HEK293 (cell line): ENCODE data around the gene PSAP.

ENCODE experiments used
- CTCF ChIA-PET: fragments of 350-600 bp; formaldehyde crosslinking; extraction: SDS; loops from one replicate; lab custom pipeline; 2021; ENCODE audit warnings: antibody characterized with exemption; lab: Yijun Ruan, JAX
- POLR2A ChIA-PET: fragments of 300-600 bp; formaldehyde crosslinking; extraction: SDS; loops from one replicate; lab custom pipeline; 2020; ENCODE audit warnings: antibody characterized with exemption, inconsistent platforms; lab: Yijun Ruan, JAX
- H3K27ac ChIP-seq: fragments of 200-500 bp; sonication (Bioruptor generic); 2 replicates; pipeline ENCODE4 v1.5.1; 2014; ENCODE audit warnings: low read depth, low read length, control low read depth, inconsistent platforms; ENCODE audit errors: extremely low read depth
- H3K36me3 ChIP-seq, 2 experiments: fragments of 200-500 bp in 1 of 2; sonication (Bioruptor generic) in 1 of 2; 1 replicate in 1 of 2; 2 replicates in 1 of 2; pipeline ENCODE4 v1.5.1; 2014 to 2017; ENCODE audit warnings: inconsistent platforms in 2 of 2, low read length in 2 of 2; ENCODE audit not compliant: control insufficient read depth in 2 of 2, insufficient read depth in 1 of 2
- H3K4me1 ChIP-seq: fragments of 200-500 bp; sonication (Bioruptor generic); 2 replicates; pipeline ENCODE4 v1.5.1; 2014; ENCODE audit warnings: mild to moderate bottlenecking, low read length, inconsistent platforms; ENCODE audit not compliant: control insufficient read depth, insufficient read depth
- H3K4me3 ChIP-seq: 2 replicates; pipeline ENCODE4 v1.5.1; 2011; ENCODE audit warnings: low read depth, mild to moderate bottlenecking, control low read depth, low read length, moderate library complexity
- H3K9me3 ChIP-seq: fragments of 200-500 bp; sonication (Bioruptor generic); 2 replicates; pipeline ENCODE4 v1.5.1; 2014; ENCODE audit warnings: low read depth, low read length, inconsistent platforms; ENCODE audit not compliant: control insufficient read depth, insufficient read depth
- GLIS1 ChIP-seq: fragments of 450-650 bp; formaldehyde crosslinking; IDR thresholded peaks from 2 replicates; pipeline ENCODE4 v1.5.1; 2016; ENCODE audit warnings: missing biosample characterization, missing genetic modification characterization
- KLF8 ChIP-seq: fragments of 450-650 bp; formaldehyde crosslinking; IDR thresholded peaks from 2 replicates; pipeline ENCODE4 v1.5.1; 2016; ENCODE audit warnings: missing biosample characterization, missing genetic modification characterization
- MZF1 ChIP-seq: fragments of 450-650 bp; formaldehyde crosslinking; IDR thresholded peaks from 2 replicates; pipeline ENCODE4 v1.5.1; 2017; ENCODE audit warnings: missing biosample characterization, missing genetic modification characterization, borderline replicate concordance
- OSR2 ChIP-seq: fragments of 450-650 bp; formaldehyde crosslinking; IDR thresholded peaks from 2 replicates; pipeline ENCODE4 v1.5.1; 2016; ENCODE audit warnings: missing biosample characterization, missing genetic modification characterization
- SCRT1 ChIP-seq: fragments of 450-650 bp; formaldehyde crosslinking; IDR thresholded peaks from 2 replicates; pipeline ENCODE4 v1.5.1; 2016; ENCODE audit warnings: missing biosample characterization, missing genetic modification characterization, borderline replicate concordance
- SP3 ChIP-seq: fragments of 450-650 bp; formaldehyde crosslinking; IDR thresholded peaks from 2 replicates; pipeline ENCODE4 v1.5.1; 2016; ENCODE audit warnings: missing biosample characterization, missing genetic modification characterization
- ZBTB17 ChIP-seq: fragments of 450-650 bp; formaldehyde crosslinking; IDR thresholded peaks from 2 replicates; pipeline ENCODE4 v1.5.1; 2016; ENCODE audit warnings: missing biosample characterization, missing genetic modification characterization
- ZBTB48 ChIP-seq: fragments of 450-650 bp; formaldehyde crosslinking; IDR thresholded peaks from 2 replicates; pipeline ENCODE4 v1.5.1; 2016; ENCODE audit warnings: missing biosample characterization, missing genetic modification characterization
- ZFHX2 ChIP-seq: fragments of 450-650 bp; formaldehyde crosslinking; conservative IDR thresholded peaks from 2 replicates; pipeline ENCODE4 v1.5.1; 2016; ENCODE audit warnings: missing biosample characterization, missing genetic modification characterization
- ZFP3 ChIP-seq: fragments of 450-650 bp; formaldehyde crosslinking; IDR thresholded peaks from 2 replicates; pipeline ENCODE4 v1.5.1; 2016; ENCODE audit warnings: low read depth, missing biosample characterization, missing genetic modification characterization
- ZFP37 ChIP-seq: fragments of 450-650 bp; formaldehyde crosslinking; IDR thresholded peaks from 2 replicates; pipeline ENCODE4 v1.5.1; 2016; ENCODE audit warnings: missing biosample characterization, missing genetic modification characterization
- ZIC2 ChIP-seq: fragments of 450-650 bp; formaldehyde crosslinking; IDR thresholded peaks from 2 replicates; pipeline ENCODE4 v1.5.1; 2016; ENCODE audit warnings: missing biosample characterization, missing genetic modification characterization
- ZNF10 ChIP-seq: fragments of 450-650 bp; formaldehyde crosslinking; IDR thresholded peaks from 2 replicates; pipeline ENCODE4 v1.5.1; 2017; ENCODE audit warnings: missing biosample characterization, missing genetic modification characterization
- ZNF112 ChIP-seq: fragments of 450-650 bp; formaldehyde crosslinking; IDR thresholded peaks from 2 replicates; pipeline ENCODE4 v1.5.0; 2017; ENCODE audit warnings: missing biosample characterization, missing genetic modification characterization
- ZNF133 ChIP-seq: fragments of 450-650 bp; formaldehyde crosslinking; IDR thresholded peaks from 2 replicates; pipeline ENCODE4 v1.5.1; 2016; ENCODE audit warnings: missing biosample characterization, missing genetic modification characterization
- ZNF169 ChIP-seq: fragments of 450-650 bp; formaldehyde crosslinking; IDR thresholded peaks from 2 replicates; pipeline ENCODE4 v1.5.1; 2016; ENCODE audit warnings: missing biosample characterization, missing genetic modification characterization
- ZNF24 ChIP-seq: fragments of 450-650 bp; formaldehyde crosslinking; IDR thresholded peaks from 2 replicates; pipeline ENCODE4 v1.5.1; 2016; ENCODE audit warnings: missing biosample characterization, missing genetic modification characterization
- ZNF266 ChIP-seq: fragments of 450-650 bp; formaldehyde crosslinking; IDR thresholded peaks from 2 replicates; pipeline ENCODE4 v1.5.1; 2016; ENCODE audit warnings: missing biosample characterization, missing genetic modification characterization, low read depth
- ZNF292 ChIP-seq: fragments of 450-650 bp; formaldehyde crosslinking; IDR thresholded peaks from 2 replicates; pipeline ENCODE4 v1.5.1; 2016; ENCODE audit warnings: low read depth, missing biosample characterization, missing genetic modification characterization, borderline replicate concordance
- ZNF311 ChIP-seq: fragments of 450-650 bp; formaldehyde crosslinking; IDR thresholded peaks from 2 replicates; pipeline ENCODE4 v1.5.1; 2017; ENCODE audit warnings: missing biosample characterization, missing genetic modification characterization, borderline replicate concordance
- ZNF324 ChIP-seq: fragments of 450-650 bp; formaldehyde crosslinking; IDR thresholded peaks from 2 replicates; pipeline ENCODE4 v1.5.1; 2016; ENCODE audit warnings: missing biosample characterization, missing genetic modification characterization
- ZNF37A ChIP-seq: fragments of 450-650 bp; IDR thresholded peaks from 2 replicates; pipeline ENCODE4 v1.5.1; 2018; ENCODE audit warnings: missing biosample characterization, missing genetic modification characterization
- ZNF48 ChIP-seq: fragments of 450-650 bp; formaldehyde crosslinking; IDR thresholded peaks from 2 replicates; pipeline ENCODE4 v1.5.1; 2016; ENCODE audit warnings: missing biosample characterization, missing genetic modification characterization
- ZNF514 ChIP-seq: fragments of 450-650 bp; formaldehyde crosslinking; IDR thresholded peaks from 2 replicates; pipeline ENCODE4 v1.5.1; 2016; ENCODE audit warnings: missing biosample characterization, missing genetic modification characterization
- ZNF585B ChIP-seq: fragments of 450-650 bp; formaldehyde crosslinking; IDR thresholded peaks from 2 replicates; pipeline ENCODE4 v1.5.1; 2016; ENCODE audit warnings: missing biosample characterization, missing genetic modification characterization
- ZNF747 ChIP-seq: fragments of 450-650 bp; formaldehyde crosslinking; IDR thresholded peaks from 2 replicates; pipeline ENCODE4 v1.5.1; 2016; ENCODE audit warnings: missing biosample characterization, missing genetic modification characterization
- ZNF830 ChIP-seq: fragments of 450-650 bp; IDR thresholded peaks from 2 replicates; pipeline ENCODE4 v1.5.0; 2018; ENCODE audit warnings: missing biosample characterization, missing genetic modification characterization, low read depth, mild to moderate bottlenecking, moderate library complexity
- ZNF837 ChIP-seq: fragments of 450-650 bp; formaldehyde crosslinking; IDR thresholded peaks from 2 replicates; pipeline ENCODE4 v1.5.1; 2016; ENCODE audit warnings: missing biosample characterization, missing genetic modification characterization
- ZNF843 ChIP-seq: fragments of 450-650 bp; formaldehyde crosslinking; IDR thresholded peaks from 2 replicates; pipeline ENCODE4 v1.5.1; 2016; ENCODE audit warnings: missing biosample characterization, missing genetic modification characterization
- TF ChIP-seq, protein P1 (sequence below): fragments of 450-650 bp; formaldehyde crosslinking; IDR thresholded peaks from 2 replicates; pipeline ENCODE4 v1.5.1; 2017; ENCODE audit warnings: missing biosample characterization, missing genetic modification characterization
- TF ChIP-seq, protein P2 (sequence below): fragments of 450-650 bp; formaldehyde crosslinking; IDR thresholded peaks from 2 replicates; pipeline ENCODE4 v1.5.1; 2016; ENCODE audit warnings: missing biosample characterization, missing genetic modification characterization
- TF ChIP-seq, protein P3 (sequence below): fragments of 450-650 bp; formaldehyde crosslinking; IDR thresholded peaks from 2 replicates; pipeline ENCODE4 v1.5.1; 2016; ENCODE audit warnings: missing biosample characterization, missing genetic modification characterization
- TF ChIP-seq, protein P4 (sequence below): sonication (generic); formaldehyde crosslinking; IDR thresholded peaks from 2 replicates; pipeline ENCODE4 v1.8.1; 2022; ENCODE audit warnings: mild to moderate bottlenecking, moderate library complexity, missing genetic modification reagents

Gene PSAP

DNA sequence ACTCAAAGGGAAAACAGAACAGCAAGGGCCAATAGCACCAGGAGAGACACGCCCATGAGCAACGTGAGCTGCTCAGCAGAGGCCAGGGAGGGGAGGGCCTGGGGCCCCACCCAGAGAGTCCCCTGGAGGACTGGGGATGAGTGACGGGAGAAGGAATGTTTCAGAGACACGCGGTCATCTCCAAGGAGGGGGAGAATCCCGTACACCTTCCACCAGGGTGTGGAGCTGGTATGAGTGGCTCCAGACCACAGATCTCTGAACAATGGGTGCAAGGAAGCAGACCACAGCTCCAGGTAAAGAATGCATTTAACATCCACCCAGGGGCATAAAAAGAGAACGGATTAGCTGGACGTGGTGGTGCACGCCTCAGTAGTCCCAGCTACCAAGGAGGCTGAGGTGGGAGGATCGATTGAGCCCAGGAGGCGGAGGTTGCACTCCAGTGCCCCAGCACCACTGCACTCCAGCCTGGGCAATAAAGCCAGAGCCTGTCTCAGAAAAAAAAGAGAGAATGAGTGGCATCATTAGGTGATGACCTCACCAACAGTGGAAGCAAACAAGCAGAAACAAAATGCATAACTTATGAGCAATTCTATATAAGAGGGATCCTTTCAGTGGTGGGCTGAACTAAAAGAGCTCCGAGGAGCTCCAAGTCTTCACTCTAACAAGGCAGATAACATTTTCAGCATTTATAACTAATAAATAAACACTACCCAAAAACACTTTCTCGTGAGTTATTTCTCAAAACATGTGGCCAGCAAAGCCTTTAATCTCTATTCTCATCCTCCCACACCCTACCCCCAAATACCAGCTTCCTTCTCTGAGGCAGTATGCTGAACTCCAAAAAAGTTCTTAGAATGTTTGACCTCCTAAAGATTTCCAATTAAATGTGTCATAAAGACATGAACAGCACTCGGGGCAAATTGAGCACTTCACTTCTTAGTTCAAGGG lies 12.5 kb downstream of the PSAP start:
- Histone ChIP-seq H3K4me3 (no peak overlapping the region), H3K9me3 (no peaks in the 10 kb centered on the region), H3K27ac (no peak overlapping the region), H3K36me3 (peaks cover 0 to 10% of the 10 kb centered on the region in 2 experiments; a peak in 2 of 3 replicates), H3K4me1 (peaks cover 45% of the 10 kb centered on the region)
- ChIA-PET CTCF (interaction anchor here (0.5 to 5.8 kb wide), 8 partner anchors 10 to 733 kb away, joined by 3 to 62 read pairs (median 4); partner anchors contain the start of gene PSAP), POLR2A (interaction anchor here (0.5 to 6.2 kb wide), 3 partner anchors 12 to 1239 kb away, joined by 4 to 44 read pairs (median 5); partner anchors contain the start of gene PSAP)
- TF ChIP-seq ZNF266 (tag by site-specific recombination) (no peak), KLF8 (tag by site-specific recombination) (no peak), SCRT1 (tag by site-specific recombination) (no peak), ZNF169 (tag by site-specific recombination) (no peak), ZBTB48 (tag by site-specific recombination) (no peak), ZNF324 (tag by site-specific recombination) (0 out of 2 replicates have a peak, but pooled peaks have one; percentile 29), ZNF133 (tag by site-specific recombination) (no peak), ZNF837 (tag by site-specific recombination) (no peak), OSR2 (peak; percentile 9; the same call in 1 of the 2 replicates), ZNF48 (no peak), MZF1 (tag by site-specific recombination) (no peak), ZNF843 (tag by site-specific recombination) (no peak), GLIS1 (tag by site-specific recombination) (peak; percentile 88), ZFP37 (tag by site-specific recombination) (no peak), ZBTB17 (0 out of 2 replicates have a peak, but pooled peaks have one; percentile 32), SP3 (tag by site-specific recombination) (0 out of 2 replicates have a peak, but pooled peaks have one; percentile 10), ZNF24 (tag by site-specific recombination) (peak; percentile 72; the same call in 1 of the 2 replicates), ZNF292 (tag by site-specific recombination) (no peak), ZFP3 (tag by site-specific recombination) (no peak), ZFHX2 (tag by site-specific recombination) (0 out of 2 replicates have a peak, but pooled peaks have one; percentile 12), ZNF747 (no peak), ZIC2 (tag by site-specific recombination) (no peak), ZNF514 (tag by site-specific recombination) (no peak), ZNF830 (no peak), ZNF37A (no peak), ZNF585B (no peak), ZNF112 (no peak), ZNF10 (peak; percentile 75), ZNF311 (tag by site-specific recombination) (no peak)
- TF ChIP-seq, protein P1, sequence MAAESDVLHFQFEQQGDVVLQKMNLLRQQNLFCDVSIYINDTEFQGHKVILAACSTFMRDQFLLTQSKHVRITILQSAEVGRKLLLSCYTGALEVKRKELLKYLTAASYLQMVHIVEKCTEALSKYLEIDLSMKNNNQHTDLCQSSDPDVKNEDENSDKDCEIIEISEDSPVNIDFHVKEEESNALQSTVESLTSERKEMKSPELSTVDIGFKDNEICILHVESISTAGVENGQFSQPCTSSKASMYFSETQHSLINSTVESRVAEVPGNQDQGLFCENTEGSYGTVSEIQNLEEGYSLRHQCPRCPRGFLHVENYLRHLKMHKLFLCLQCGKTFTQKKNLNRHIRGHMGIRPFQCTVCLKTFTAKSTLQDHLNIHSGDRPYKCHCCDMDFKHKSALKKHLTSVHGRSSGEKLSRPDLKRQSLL (tag by site-specific recombination) = no peak
- TF ChIP-seq, protein P2, sequence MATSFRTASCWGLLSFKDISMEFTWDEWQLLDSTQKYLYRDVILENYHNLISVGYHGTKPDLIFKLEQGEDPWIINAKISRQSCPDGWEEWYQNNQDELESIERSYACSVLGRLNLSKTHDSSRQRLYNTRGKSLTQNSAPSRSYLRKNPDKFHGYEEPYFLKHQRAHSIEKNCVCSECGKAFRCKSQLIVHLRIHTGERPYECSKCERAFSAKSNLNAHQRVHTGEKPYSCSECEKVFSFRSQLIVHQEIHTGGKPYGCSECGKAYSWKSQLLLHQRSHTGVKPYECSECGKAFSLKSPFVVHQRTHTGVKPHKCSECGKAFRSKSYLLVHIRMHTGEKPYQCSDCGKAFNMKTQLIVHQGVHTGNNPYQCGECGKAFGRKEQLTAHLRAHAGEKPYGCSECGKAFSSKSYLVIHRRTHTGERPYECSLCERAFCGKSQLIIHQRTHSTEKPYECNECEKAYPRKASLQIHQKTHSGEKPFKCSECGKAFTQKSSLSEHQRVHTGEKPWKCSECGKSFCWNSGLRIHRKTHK (tag by site-specific recombination) = no peak
- TF ChIP-seq, protein P3, sequence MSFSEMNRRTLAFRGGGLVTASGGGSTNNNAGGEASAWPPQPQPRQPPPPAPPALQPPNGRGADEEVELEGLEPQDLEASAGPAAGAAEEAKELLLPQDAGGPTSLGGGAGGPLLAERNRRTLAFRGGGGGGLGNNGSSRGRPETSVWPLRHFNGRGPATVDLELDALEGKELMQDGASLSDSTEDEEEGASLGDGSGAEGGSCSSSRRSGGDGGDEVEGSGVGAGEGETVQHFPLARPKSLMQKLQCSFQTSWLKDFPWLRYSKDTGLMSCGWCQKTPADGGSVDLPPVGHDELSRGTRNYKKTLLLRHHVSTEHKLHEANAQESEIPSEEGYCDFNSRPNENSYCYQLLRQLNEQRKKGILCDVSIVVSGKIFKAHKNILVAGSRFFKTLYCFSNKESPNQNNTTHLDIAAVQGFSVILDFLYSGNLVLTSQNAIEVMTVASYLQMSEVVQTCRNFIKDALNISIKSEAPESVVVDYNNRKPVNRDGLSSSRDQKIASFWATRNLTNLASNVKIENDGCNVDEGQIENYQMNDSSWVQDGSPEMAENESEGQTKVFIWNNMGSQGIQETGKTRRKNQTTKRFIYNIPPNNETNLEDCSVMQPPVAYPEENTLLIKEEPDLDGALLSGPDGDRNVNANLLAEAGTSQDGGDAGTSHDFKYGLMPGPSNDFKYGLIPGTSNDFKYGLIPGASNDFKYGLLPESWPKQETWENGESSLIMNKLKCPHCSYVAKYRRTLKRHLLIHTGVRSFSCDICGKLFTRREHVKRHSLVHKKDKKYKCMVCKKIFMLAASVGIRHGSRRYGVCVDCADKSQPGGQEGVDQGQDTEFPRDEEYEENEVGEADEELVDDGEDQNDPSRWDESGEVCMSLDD (tag by site-specific recombination) = no peak
- TF ChIP-seq, protein P4, sequence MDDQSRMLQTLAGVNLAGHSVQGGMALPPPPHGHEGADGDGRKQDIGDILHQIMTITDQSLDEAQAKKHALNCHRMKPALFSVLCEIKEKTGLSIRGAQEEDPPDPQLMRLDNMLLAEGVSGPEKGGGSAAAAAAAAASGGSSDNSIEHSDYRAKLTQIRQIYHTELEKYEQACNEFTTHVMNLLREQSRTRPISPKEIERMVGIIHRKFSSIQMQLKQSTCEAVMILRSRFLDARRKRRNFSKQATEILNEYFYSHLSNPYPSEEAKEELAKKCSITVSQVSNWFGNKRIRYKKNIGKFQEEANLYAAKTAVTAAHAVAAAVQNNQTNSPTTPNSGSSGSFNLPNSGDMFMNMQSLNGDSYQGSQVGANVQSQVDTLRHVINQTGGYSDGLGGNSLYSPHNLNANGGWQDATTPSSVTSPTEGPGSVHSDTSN (CRISPR knock-in tag) = no peak
